Lung (tissue), 12 donors: ENCODE measurements around the gene DIS3L2. TPM values are rescaled to one million over a fixed set of nuclear protein-coding genes. Genes with fewer than 3 reads are reported as not detected.
"Not testable (repeated sequence)": the region's sequence is repeated elsewhere in the genome, so short reads cannot be mapped to it uniquely, and the experiment has no call there.

Experiments used
- ATAC-seq: fragments of 200-7000 bp; cut with Tn5 transposase; one replicate; pipeline ENCODE4 v1.9.1; 2020; ENCODE audit warnings: moderate number of reproducible peaks; ENCODE audit not compliant: insufficient read depth, low FRiP score
- DNase-seq, 3 donors: peaks; one replicate each; pipeline ENCODE4 v3.0.0-alpha.2; 2013 to 2017
- H3K27ac ChIP-seq, 2 donors: one replicate each; pipeline ENCODE4 v1.5.1; 2013; ENCODE audit warnings: mild to moderate bottlenecking in 2 of 2, moderate library complexity in 2 of 2, control low read depth in 1 of 2, inconsistent platforms in 1 of 2, low read depth in 1 of 2, low read length in 1 of 2
- H3K27me3 ChIP-seq, 3 donors: one replicate each; pipeline ENCODE4 v1.5.1; 2013; ENCODE audit warnings: low read length in 2 of 3; ENCODE audit not compliant: control insufficient read depth in 3 of 3, insufficient read depth in 3 of 3
- H3K36me3 ChIP-seq, 4 donors: one replicate each; pipeline ENCODE4 v1.5.1; 2013; ENCODE audit warnings: low read length in 4 of 4, mild to moderate bottlenecking in 1 of 4, moderate library complexity in 1 of 4; ENCODE audit not compliant: control insufficient read depth in 4 of 4, insufficient read depth in 4 of 4
- H3K4me1 ChIP-seq, 5 donors: one replicate each; pipeline ENCODE4 v1.5.1; 2013; ENCODE audit warnings: low read length in 5 of 5, mild to moderate bottlenecking in 2 of 5, moderate library complexity in 1 of 5; ENCODE audit not compliant: control insufficient read depth in 5 of 5, insufficient read depth in 5 of 5
- H3K4me3 ChIP-seq: one replicate; pipeline ENCODE4 v1.5.1; 2013; ENCODE audit warnings: mild to moderate bottlenecking, control low read depth, moderate library complexity
- H3K9ac ChIP-seq, 2 donors: one replicate each; pipeline ENCODE4 v1.5.1; 2013; ENCODE audit warnings: low read length in 2 of 2, control low read depth in 1 of 2; ENCODE audit not compliant: insufficient read depth in 1 of 2
- H3K9me3 ChIP-seq, 4 donors: one replicate each; pipeline ENCODE4 v1.5.1; 2013; ENCODE audit warnings: low read length in 3 of 4, mild to moderate bottlenecking in 1 of 4, moderate library complexity in 1 of 4; ENCODE audit not compliant: control insufficient read depth in 4 of 4, insufficient read depth in 3 of 4
- WGBS, 2 donors: extraction: QIAGEN DNeasy Blood & Tissue Kit; methylation state at CpG; one replicate each; pipeline ENCODE4 v1.1.7; 2013; 5-methylcytosine and 5-hydroxymethylcytosine counted together
- polyA plus RNA-seq, 2 donors: library from polyadenylated mRNA; stranded (reverse); fragments of 200-250 nt; gene quantifications; one replicate each; pipeline ENCODE4 v1.2.1, GENCODE V29; 2013
- total RNA-seq, 2 donors: library from RNA; depleted of rRNA in 1 of 2; stranded (reverse); fragments of >200 nt in 1 of 2; gene quantifications; one replicate each; pipeline ENCODE4 v1.2.1, GENCODE V29; 2014 to 2021
- TF ChIP-seq, protein P1 (sequence below): IDR thresholded peaks from 2 replicates; pipeline ENCODE4 v1.5.1; 2012; ENCODE audit warnings: mild to moderate bottlenecking; ENCODE audit errors: control extremely low read depth, extremely low read depth
- donor health status: control.
- donor health status: control.
- donor health status: Bipolar disorder and iron deficiency.
- donor health status: healthy.
- donor health status: DM: yes; HTN: yes; CAD: no.

The DIS3L2 gene
- total and polyA plus RNA-seq, 4 donors: 12.7 to 41.0 (median 31.1) TPM

GRCh38 chr2:232382331-232383225, 421.1 kb downstream of the DIS3L2 start:
- Histone ChIP-seq H3K4me1 (peaks cover 0 to 7% (median 2%) of the 10 kb centered on the region in 5 donors), H3K27ac (no peak overlapping the region), H3K9ac (no peak overlapping the region), H3K9me3 (peaks cover 0 to 2% (median 0%) of the 10 kb centered on the region in 4 donors), H3K36me3 (no peaks in the 10 kb centered on the region), H3K4me3 (no peak overlapping the region), H3K27me3 (peaks cover 0 to 60% (median 44%) of the 10 kb centered on the region in 3 donors)
- DNase-seq (no peak), ATAC-seq (no peak)
- WGBS, 2 donors: 64 to 74% methylated on average over 18 of the region's 18 CpGs
- TF ChIP-seq, protein P1, sequence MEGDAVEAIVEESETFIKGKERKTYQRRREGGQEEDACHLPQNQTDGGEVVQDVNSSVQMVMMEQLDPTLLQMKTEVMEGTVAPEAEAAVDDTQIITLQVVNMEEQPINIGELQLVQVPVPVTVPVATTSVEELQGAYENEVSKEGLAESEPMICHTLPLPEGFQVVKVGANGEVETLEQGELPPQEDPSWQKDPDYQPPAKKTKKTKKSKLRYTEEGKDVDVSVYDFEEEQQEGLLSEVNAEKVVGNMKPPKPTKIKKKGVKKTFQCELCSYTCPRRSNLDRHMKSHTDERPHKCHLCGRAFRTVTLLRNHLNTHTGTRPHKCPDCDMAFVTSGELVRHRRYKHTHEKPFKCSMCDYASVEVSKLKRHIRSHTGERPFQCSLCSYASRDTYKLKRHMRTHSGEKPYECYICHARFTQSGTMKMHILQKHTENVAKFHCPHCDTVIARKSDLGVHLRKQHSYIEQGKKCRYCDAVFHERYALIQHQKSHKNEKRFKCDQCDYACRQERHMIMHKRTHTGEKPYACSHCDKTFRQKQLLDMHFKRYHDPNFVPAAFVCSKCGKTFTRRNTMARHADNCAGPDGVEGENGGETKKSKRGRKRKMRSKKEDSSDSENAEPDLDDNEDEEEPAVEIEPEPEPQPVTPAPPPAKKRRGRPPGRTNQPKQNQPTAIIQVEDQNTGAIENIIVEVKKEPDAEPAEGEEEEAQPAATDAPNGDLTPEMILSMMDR: no peak

- Histone ChIP-seq H3K27me3 (peaks cover 0 to 77% (median 57%) of the 10 kb centered on the region in 3 donors), H3K27ac (no peak overlapping the region), H3K36me3 (no peaks in the 10 kb centered on the region), H3K9me3 (peaks cover 0 to 2% (median 0%) of the 10 kb centered on the region in 4 donors), H3K4me3 (no peak overlapping the region), H3K9ac (no peak overlapping the region), H3K4me1 (peaks cover 0 to 7% (median 2%) of the 10 kb centered on the region in 5 donors)
- WGBS, 2 donors: 87 to 91% methylated on average over 1 of the region's 1 CpG
- DNase-seq (no peak), ATAC-seq (no peak)
- TF ChIP-seq, protein P1: no peak
Measured at GRCh38 chr2:232384466-232384865, 423.0 kb downstream of the DIS3L2 start.

DNA sequence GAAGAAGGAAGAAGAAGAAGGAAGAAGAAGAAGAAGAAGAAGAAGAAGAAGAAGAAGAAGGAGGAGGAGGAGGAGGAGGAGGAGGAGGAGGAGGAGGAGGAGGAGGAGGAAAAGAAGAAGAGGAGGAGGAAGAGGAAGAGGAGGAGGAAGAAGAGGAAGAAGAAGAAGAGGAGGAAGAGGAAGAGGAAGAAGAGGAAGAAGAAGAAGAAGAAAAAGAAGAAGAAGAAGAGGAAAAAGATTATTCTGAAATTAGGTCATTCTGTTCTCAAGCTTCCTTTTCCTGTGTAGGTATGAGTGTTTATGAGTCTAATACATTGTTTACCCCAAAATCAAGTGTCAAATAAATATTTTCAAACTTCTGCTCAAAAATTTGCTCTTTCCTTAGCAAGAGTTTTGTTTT, 423.5 kb downstream of the DIS3L2 start:
- ATAC-seq, H3K27ac ChIP-seq, H3K36me3 ChIP-seq, H3K9me3 ChIP-seq, H3K4me3 ChIP-seq, H3K9ac ChIP-seq, H3K4me1 ChIP-seq, DNase-seq: not testable (repeated sequence)
- H3K27me3 ChIP-seq: peaks cover 0 to 83% (median 63%) of the 10 kb centered on the region in 3 donors

DNA sequence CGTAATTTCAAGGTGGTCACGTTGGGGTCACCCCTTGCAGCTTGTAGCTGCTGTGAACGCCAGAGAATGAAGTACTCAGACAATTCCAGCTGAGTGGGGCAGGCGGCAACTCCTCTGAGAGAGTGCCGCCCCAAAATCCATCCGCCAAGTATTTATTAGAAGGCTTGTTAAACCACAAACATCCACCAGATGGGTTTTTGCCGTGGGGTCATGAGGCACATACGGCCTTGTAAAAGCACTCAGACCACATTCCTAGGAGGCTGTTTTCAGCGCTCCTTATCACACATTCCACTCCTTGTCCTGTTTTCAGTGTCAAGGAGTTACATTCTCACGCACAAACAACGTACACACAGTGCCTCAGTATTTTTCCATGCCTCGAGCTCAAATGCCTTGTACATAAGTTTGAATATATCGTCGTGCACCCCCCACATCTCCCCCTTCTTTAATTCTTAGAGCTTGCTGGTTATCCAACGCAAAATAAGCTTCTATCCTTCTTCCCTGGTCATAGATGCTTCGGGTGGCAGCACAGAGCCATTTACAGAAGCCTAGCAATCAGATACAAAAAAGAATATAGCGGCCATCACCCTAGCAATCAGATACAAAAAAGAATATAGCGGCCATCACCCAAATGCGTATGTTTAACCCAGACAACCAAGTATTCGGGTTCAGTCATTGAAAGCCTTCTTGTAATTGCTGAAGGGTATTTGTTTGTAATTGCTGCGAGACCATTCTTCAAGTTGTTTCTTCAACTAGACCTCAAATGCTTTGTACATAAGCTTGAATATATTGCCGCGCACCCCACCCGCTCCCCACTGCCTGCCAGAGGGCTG, 424.4 kb downstream of the DIS3L2 start:
- Histone ChIP-seq H3K36me3 (no peaks in the 10 kb centered on the region), H3K27ac (peak overlapping the region in 1 of 2 donors; percentile 71), H3K4me3 (peak overlapping the region; percentile 29), H3K4me1 (peaks cover 0 to 7% (median 2%) of the 10 kb centered on the region in 5 donors), H3K27me3 (peaks cover 0 to 91% (median 71%) of the 10 kb centered on the region in 3 donors), H3K9ac (no peak overlapping the region), H3K9me3 (peaks cover 0 to 2% (median 0%) of the 10 kb centered on the region in 4 donors)
- peak; percentile 22 for ATAC-seq
- 21 to 23% methylated on average over 24 of the region's 24 CpGs for WGBS, 2 donors
- TF ChIP-seq, protein P1: no peak
- peak; percentile 25 to 46 (median 37) for DNase-seq
